Measurements from ENCODE around the gene DRC1.
"Not testable (repeated sequence)": the region's sequence is repeated elsewhere in the genome, so short reads cannot be mapped to it uniquely, and the experiment has no call there.

The DRC1 gene

DNA sequence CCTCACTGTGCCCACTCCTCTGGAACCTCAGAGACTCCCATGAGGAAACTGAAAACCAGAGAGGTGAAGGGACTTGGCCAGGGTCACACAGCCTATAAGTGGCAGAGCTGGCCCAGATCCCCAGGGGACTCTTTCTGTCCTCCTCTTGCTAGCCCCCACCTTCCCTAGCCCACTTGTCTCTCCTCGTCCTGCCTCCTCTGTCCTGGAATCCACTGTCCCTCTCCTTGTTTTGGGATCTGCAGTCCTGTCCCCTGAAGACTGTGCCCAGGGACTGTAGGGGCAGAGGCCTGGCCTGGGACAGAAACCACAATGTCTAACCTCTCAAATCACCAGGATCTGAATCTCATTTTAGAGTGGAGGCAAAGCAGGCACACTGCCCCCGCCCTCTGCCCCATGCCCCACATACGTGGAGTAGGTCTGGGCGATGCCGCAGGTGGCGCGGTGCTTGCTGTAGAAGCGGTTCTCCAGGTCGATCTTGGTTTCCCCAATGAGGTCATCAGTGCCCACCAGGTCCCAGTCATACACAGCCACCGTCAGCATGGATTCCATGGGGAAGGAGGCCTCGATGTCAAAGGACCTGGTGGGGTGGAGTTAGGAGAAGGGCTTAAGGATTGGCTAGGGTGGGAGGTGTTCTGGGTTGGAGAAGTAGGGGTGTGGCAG lies 63.7 kb downstream of the DRC1 start:
- DNase-seq: no peak

DNA sequence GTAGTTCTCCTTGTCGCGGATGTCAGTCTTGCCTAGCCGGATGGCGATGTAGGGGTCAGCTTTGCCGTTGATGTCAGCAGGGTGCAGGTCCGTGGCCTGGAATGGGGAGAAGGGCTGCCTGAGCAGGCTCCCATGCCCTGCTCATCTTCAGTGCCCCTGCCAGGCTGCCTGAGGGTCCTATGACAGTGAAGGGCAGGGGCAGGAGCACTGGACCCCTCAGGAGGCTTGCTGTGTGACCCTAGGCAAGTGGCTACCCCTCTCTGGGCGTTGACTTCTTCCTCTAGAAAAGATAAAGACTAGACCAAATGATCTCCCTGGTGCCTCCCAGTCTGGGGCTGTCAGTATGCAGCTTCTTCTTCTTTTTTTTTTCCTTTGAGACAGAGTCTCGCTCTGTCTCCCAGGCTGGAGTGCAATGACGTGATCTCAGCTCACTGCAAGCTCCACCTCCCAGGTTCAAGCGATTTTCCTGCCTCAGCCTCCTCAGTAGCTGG lies 64.3 kb downstream of the DRC1 start:
- DNase-seq: no peak

DNA sequence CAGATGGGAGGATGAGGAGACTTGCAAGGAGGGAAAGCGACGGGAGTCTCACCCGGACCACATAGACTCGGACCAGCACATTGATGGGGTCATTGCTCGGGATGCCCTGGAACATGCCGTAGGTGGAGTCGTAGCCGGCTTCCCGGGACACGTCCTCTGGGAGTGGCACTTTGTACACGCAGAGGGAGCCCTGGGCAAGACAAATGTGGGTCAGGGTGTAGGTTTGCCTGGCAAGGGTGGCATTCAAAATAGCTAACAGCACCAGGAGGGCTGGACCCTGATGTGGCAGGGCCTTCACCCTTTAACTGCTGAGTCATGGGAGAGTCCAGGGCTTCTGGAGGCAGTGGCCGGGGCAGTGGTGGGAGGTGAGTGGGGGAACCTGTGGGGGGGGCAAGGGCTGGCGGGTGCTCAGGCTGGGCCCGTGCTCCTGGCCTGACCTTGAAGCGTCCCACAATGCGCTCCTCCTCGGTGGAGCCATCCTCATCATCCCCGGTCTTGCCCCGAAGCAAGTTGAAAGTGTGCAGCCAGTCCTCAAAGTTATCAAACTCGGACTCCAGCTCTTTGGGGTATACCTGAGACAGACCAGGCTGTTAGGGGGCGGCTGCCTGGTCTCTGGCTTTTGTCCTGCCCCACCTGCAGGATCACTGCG lies 65.1 kb downstream of the DRC1 start:
- no peak for DNase-seq

DNA sequence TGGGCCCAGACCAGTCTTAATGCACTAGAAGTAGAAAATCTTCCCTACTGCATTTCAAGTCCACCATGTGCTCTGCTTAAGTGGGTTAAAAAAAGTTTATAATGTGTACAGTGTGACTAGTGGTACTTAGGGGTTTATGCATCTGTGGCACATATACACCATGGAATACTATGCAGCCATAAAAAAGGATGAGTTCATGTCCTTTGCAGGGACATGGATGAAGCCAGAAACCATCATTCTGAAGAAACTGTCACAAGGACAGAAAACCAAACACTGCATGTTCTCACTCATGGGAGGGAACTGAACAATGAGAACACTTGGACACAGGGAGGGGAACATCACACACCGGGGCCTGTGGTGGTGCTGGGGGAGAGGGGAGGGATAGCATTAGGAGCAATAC lies 66.8 kb downstream of the DRC1 start:
- DNase-seq: not testable (repeated sequence)

DNA sequence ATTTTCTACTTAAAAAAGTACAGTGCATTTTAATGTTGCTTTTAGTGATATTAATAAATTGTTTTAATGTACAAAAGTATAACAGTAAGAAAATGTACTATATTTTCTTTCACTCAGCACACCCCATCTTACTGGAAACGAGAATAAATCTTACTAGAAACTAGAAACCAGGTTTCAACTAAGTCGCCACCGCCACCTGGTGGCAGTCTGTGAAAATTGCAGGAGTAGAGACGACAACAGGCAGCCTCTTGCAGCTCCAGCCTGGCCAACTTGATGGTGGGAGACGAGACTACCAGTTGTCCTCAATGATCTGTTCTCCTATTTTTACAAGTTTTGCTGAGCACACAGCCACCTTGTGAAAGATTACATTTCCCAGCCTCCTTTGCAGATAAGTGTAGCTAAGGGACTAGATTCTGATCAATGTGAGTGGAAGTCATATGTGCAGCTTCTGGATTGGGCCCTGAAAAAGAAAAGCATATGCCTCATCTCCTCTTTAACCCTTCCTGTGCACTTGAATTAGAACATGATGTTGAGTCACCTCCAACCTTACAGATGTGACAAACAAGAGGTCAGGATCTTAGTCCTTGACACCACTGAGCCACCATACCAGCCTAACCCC lies 67.5 kb downstream of the DRC1 start:
- DNase-seq: no peak

DNA sequence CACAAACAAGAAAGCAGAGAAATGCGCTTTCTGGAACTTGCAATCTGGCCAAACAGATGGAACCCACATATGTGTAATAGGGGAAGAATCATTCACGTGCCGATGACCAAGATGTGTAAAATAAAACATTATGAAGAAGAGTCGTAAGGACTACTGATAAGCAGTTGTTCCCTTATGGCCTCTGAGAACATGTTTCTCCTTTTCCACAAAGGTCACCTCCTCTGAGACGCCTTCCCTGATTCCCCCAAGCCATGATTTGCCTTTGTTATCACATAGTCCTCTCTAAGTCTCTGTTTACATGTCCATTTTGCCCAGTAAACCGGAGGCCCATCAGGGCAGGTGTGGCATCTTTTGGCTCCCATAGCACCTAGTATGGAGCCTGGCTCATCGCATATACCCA lies 68.2 kb downstream of the DRC1 start:
- DNase-seq: no peak

DNA sequence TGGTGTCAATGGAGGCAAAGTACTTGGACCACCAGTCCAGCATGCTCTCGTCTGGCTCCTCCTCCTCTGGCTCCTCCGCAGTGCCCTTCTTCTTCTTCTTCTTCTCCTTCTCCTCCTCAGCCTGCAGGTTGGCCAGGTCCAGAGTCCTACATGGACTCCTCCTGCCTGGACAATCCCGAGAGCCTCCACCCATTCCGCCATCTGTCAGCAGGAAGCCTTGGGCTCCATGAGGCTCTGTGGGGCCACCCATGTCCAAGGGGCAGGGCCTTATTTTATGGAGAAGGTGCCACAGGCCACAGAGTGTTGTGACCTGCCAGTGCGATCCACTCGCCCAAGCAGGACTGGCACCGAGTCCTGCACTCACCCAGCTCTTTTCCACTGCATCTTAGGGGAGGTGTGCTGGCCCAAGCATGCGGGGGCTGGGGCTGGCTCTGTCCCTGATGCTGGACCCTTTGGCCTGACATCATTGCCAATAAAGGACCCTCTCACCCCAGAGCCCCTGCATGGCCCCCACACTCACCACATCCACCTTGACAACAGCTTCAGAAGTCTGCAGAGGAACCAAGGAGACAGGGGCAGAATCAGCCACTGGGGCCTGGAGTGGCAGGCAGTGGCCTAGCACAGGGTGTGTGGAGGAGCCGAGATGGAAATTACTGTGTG lies 69.0 kb downstream of the DRC1 start:
- DNase-seq: no peak

DNA sequence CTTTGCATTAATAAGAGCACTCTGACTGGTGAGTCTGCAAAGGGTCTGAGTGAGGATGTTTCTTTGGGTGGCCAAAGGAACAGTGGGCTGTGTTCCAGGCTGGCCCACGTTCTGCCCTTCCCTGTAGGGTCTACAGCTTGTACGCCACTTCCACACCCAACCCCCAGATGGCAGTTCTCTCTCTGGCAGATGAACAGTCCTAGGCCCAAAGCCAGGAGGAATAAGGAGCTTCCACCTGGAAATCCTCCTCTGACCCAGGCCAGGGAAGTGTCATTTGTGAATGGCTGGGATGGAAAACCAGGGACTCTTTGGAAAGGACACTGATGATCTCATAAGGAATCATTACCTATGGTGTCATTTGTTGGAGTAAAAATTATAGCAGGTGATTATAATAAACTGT lies 69.6 kb downstream of the DRC1 start:
- DNase-seq: no peak

DNA sequence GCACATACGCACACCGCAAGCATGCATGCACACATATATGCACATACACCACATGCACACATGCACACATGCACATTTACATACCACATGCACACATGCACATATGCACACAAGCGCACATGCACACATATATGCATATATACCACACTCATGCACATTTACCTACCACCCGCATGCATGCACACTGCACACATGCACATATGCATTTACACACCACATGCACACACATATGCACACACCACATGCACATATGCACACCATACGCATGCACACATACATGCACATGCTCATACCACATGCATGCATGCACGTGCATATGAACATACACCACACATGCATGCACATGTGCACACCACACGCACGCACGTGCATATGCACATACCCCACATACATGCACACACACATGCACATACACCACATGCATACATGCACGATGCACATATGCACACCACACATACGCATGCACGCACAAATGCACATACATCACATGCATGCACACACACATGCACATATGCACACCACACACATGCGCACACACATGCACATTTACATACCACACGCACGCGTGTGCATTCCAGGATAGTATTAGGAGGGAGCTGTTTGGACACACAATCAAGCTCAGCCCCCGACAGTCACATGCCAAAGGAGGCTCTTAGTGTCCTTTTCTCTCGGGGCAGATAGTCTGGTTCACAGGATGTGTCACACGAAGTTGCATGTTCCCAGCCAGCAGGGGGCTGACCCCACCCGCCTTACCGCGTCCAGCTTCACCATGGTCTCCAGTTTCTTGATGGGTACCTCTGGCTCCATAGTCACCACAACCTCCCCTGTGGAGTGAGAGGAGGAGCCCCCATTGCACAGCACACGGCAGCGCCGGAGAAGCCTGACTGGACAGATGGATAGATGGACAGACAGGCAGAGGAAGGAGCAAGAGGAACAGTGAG lies 70.3 kb downstream of the DRC1 start:
- DNase-seq: no peak

DNA sequence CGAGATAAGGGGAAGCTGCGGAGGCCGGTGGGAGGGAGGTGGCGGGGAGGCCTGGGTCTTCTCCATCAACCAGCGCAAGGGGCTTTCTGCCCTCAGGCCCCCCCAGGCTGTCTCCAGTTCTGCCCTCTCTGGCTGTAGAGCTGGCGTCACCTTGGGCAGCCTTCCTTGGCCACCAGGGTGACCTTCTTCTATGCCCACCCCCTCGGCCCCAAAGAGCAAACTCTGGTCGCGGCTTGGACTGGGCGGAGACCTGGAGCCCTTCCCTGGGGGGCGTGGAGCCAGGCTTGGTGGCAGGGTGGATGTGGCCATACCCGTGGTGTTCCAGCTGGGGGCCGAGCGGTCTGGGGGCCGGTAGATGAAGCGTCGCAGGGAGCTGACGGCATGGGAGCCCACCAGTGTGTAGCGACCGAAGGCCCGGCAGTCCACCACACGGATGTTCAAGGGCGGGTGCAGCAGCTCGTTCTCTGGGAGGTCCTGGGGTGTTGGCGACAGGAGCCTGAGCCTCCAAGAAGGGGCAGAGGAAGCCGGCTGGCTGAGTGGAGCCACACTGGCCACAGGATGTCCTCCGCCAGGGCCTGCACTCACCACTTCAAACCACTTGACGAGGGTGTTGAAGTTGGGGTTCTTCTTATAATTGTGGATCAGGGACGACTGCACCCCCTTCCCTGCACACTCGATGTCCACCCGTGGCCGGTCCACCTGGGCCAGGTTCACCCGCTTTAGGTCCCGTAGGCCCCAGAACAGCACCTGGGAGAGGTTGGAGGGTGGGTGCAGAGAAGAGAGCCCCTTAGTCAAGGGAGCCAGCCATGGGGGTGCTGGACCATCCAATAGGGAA lies 71.3 kb downstream of the DRC1 start:
- DNase-seq: no peak

DNA sequence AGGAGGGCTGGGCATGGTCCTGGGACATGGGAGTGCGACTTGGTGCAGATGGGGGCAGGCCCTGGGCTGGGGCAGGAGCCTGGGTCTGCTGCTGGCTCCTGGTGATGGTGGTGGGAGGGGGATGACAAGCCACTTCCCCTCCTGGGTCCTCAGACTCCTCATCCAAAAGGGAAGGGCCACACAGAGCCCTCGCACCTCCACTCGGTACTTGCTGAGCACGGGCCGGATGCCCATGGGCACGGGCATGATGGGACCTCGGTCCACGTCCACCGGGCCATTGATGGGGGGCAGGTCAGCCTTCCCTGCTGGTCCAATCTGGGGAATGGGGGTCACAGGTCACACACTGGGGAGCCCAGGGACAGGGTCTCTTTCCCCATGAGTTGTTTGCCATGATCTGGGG lies 72.1 kb downstream of the DRC1 start:
- DNase-seq: no peak

DNA sequence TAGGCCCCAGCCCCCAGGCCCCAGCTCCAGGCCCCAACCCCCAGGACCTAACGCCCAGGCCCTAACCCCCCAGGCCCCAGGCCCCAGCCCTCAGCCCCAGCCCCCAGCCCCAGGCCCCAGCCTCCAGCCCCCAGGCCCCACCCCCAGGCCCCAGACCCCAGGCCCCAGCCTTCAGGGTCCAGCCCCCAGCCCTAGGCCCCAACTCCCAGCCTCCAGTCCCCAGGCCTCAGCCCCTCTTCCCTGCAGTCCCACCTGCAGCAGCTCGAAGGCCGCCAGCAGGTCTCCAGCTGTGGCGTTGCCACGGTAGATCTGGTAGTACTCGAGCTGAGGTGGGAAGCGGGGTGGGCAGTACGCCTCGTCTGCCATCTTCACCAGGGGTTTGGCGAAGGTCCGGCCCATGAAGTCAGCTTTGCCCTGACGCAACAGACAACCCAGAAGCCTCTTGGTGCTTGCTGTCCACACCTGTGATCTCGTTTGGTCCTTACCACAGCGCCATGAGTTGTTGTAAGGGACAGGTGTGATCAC lies 72.6 kb downstream of the DRC1 start:
- DNase-seq: no peak

DNA sequence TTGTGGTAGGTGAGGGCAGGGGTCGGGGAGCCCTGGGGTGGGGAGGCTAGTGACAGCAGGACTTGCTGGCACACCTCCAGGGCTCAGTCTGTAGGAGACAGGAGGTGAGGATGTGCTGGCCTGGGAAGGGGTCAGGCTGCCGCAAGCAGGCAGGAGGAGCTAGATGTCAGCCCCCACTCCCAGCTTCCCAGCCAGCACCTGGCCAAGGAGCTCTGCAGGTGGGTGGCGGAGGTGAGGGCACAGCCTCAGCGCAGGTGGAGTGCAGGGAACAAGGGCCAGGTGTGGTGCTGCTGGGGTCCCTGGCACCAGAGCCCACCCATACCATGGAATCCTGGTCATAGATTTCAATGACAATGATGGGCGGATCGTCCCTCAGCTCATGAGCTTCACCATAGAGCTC lies 73.3 kb downstream of the DRC1 start:
- no peak for DNase-seq

DNA sequence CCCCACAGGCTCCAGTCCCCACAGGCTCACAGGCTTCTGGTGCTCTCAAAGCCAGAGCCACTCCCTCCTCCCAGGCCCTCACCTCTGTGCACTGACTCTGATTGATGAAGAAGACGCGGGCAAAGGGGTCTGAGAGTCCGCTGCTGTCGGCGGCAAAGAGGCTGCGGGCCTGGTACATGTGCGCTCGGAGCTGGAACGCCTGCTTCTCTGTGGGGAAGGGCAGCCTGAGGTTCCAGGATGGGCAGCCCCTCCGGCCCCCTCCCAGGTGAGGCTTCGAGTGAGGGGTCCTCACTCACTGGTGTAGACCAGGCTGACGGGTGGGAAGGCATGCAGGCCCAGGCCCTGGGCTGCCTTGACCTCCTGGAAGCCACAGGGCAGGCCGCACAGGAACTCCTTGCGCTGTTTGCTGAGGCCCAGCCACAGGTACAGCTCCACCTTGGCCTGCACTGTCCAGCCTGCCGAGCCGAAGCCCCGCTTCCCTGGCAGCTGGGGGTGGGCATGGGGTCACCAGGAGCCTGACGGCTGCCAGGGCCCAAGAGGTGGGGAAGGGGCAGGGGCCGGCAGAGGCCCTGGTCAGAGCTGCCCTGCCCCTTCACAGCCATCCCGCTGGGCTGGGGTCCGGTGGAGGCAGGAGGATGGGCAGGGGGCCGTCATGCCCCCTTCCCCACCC lies 74.2 kb downstream of the DRC1 start:
- no peak for DNase-seq

DNA sequence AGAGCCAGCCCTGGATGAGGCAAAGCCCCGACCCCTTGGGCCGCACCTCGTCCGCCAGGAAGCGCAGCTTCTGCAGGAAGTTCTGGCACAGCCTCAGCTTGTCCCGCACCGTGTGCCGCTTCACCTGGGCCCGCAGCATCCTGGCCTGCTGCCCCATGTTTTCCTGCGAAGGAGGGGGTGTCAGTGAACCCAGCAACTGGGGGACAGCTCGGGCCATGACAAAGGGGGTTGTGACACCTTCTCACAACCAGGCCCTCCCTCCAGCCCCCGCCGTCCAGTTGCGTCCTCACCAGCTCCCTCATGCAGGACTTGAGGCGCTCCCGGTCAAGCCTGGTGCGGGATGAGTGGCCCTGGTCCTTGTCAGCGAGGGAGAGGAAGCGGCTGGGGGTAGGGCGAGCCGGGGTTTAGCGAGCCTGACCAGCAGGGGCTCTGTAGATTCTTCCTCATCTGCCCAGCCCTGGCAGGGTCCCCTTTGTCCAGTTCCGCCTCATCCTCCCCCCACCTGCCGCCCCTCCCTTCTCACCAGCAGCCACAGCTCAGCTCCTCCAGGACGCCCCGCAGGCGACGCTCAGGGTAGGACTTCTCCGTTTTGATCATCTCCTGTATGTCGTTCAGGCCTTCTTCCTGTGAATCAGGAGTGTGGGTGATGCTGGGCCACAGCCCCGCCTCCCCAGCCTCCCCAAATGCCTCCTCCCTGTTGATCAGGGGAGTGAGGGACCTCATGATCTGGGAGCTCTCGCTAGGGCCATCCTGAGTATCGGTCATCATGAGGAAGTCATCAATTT lies 75.6 kb downstream of the DRC1 start:
- DNase-seq: no peak

DNA sequence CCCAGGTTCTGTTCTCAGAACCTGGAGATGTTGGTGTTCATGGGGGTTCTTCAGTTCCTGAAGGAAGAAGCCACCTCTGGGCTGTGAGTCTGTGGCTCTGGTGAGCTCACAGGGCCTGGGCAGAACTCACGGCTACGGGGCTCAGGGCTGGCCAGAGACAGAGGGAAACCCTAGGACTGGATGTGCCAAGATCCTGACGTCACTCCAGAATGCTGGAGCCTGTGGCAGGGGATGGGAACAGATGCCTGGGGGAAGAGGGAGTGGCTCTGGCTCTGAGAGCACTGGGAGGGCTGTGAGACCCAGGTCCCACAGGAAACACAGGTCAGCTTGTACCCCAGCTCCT lies 76.2 kb downstream of the DRC1 start, which contains the start of gene OTOF:
OTOF (minus strand) TSS at position 214 of the 343 bp plus-strand sequence.
- no peak for DNase-seq

DNA sequence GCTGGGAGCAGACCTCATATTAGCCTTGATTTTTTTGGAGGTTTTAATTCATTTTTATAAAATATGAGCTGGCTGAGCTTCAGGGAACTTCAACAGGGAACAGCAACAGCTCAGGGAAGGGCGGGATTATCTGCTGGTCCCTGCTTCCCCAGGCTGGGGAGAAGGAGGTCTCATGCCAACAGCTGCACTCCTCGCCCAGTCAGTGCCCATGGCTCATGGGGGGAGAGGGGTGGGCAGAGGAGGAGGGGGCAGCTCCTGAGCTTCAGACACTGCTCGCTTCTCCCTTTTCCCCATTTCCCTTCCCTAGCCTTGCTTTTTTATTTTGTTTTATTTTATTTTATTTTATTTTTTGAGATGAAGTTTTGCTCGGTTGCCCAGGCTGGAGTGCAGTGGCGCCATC lies 76.6 kb downstream of the DRC1 start:
- DNase-seq: no peak

DNA sequence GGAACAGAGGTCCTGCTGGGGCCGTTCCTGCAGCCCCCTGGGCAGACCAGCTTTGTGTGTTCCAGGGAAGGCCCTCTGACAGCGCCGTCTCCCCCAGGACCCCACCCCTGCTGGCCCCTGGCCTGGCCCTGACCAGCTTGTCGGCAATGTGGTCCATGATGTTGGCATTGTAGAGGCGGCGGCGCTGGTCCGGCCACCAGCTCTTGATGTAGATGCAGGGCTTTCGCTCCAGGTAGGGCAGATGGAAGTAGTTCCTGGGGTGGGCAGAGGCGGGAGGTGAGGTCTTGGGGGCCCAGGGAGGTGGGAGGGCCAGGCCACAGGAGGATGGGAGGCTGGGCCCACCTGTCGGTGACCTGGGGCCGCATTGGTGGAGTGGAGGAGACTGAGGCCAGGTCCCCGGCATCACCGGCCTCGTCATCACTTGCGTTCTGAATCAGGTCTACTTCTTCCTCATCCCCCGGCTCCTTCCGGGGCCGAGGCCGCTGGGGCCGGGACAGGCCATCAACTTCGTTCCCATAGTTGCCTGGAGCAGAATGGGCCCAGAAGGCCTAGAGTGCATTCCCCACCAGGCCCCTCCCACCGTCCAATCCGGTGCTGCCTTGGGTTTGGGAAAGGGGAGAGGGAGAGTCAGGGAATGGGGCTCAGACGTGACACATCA lies 77.5 kb downstream of the DRC1 start:
- no peak for DNase-seq

DNA sequence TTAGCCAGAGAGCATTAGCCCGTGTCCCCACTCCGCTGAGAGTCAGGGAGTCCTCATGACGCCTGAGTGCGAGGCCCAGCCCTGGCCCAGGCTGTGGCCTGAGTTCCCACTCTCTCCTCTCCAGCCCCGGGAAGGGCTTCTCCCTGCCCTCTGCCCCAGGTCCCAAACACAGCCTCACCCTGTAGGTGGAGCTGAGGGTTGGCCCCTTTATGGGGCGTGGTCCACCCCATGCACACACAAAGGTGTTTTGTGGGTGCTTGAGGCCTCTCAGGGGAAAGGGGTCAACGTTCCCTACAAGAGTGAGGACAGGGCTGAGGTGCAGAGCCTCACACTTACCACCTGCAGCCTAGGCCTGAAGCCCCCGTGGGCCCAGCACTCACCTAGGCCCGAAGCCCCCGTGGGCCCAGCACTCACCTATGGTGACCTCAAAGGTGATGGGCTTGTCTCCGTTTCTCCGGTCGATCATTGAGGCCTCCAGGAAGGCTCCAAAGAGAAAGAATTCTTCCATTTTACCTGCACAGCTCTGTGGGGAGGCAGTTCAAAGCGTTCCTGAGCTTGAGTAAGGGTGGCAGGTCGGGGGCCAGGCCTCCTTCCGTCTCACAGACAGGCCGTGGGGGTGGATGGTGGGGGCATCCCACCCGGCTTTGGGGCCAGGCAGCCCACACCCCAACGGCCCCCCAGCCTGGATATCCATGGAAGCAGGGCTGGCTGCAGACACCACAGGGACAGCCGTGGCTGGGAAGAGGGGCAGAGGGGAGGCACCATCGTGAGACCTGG lies 78.3 kb downstream of the DRC1 start:
- DNase-seq: no peak

Measured in DMS79 treated with DMSO at 0.1 percent for 48 hours (cell line).